HTR-8/SVneo (cell line): Measurements from ENCODE around the gene PUM1.
"Not testable (repeated sequence)": the region's sequence is repeated elsewhere in the genome, so short reads cannot be mapped to it uniquely, and the experiment has no call there.

Experiments
- DNase-seq: peaks from one replicate; pipeline ENCODE4 v3.0.0; 2011; ENCODE audit warnings: low spot score, mixed read lengths; ENCODE audit not compliant: insufficient read length
- FAIRE-seq: peaks from 2 replicates; lab custom pipeline; 2011; peaks lifted over from hg19 to GRCh38; lab: Jason Lieb, UNC

The PUM1 gene

DNA sequence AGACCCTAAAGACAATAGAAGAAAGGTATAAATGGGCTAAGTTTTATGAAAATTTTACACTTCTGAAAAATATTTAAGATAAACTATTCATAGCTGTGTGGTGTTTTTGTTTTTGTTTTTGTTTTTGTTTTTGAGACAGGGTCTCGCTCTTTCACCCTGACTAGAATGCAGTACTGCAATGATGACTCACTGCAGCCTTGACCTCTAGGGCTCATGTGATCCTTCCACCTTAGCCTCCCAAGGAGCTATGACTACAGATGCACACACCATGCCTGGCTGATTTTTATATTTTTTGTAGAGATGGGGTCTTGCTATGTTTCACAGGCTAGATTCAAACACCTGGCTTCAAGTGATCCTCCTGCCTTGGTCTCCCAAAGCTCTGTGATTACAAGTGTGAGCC lies 66.6 kb downstream of the PUM1 start:
- FAIRE-seq, result no peak
- no peak for DNase-seq

DNA sequence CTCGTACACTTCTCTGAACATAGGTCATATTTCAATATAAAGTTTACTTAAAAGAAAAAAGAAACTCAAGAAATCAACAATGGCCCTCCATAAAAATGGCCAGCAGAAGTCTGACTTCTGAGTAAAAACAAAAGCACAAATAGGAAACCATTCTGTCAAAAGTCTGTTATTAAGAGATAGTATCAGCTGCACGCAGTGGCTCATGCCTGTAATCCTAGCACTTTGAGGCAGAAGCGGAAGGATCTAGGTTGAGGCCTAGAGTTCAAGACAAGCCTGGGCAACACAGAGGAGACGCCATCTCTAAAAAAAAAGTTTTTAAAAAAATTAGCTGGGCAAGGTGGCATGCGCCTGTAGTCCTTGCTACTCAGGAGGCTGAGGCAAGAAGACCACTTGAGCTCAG lies 67.3 kb downstream of the PUM1 start:
- FAIRE-seq (no peak), DNase-seq (no peak)

DNA sequence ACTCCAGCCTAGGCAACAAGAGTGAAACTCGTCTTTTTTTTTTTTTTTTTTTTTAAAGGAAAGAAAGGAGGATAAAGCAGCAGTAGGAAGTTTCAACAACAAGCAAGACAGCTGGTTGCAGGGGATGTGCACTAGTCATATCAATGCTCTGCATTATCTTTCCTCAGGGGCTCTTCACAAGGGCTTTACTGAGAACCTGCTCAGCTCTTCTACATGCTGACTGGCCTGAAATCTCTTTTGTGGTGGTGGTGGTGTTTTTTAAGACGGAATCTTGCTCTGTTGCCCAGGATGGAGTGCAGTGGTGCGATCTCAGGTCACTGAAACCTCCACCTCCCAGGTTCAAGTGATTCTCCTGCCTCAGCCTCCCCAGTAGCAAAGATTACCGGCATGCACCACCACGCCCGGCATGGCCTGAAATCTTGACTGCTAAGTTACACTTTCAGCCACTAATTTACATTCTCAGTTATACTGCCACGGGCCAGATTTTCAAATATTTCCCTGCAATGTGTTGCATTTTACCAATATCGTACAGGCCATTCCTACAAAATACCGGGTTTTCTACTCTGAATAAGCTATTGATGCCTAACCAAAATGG lies 68.0 kb downstream of the PUM1 start:
- DNase-seq, result no peak
- no peak for FAIRE-seq

DNA sequence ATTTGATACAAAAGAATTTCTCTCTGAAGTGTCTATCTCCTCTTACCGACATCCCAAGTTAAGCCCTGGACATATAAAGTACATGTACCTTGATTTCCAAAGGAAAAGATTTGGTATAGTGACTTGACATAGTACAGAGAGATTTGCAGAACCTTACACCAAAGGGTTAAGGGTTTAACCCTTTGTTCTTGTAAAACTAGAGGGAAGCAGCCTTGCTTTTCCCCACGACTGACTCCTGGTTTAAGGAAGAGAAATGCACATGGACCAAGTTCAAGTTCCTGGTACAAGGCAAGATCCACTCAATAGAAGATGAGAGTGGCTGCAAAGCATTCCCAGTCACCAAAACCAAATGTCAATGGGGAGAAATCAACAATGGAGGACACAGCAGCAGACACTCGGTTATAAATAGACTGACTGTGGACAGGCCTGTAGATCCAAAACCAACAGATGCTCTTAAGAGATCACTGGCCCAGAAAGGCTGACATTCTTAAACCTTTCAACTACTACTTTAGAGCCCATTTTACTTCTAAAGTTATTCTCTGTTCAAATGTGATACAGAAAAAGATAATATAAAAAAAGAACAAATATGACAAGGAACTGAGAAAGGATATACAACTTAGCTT lies 69.4 kb downstream of the PUM1 start:
- FAIRE-seq, result no peak
- no peak for DNase-seq

DNA sequence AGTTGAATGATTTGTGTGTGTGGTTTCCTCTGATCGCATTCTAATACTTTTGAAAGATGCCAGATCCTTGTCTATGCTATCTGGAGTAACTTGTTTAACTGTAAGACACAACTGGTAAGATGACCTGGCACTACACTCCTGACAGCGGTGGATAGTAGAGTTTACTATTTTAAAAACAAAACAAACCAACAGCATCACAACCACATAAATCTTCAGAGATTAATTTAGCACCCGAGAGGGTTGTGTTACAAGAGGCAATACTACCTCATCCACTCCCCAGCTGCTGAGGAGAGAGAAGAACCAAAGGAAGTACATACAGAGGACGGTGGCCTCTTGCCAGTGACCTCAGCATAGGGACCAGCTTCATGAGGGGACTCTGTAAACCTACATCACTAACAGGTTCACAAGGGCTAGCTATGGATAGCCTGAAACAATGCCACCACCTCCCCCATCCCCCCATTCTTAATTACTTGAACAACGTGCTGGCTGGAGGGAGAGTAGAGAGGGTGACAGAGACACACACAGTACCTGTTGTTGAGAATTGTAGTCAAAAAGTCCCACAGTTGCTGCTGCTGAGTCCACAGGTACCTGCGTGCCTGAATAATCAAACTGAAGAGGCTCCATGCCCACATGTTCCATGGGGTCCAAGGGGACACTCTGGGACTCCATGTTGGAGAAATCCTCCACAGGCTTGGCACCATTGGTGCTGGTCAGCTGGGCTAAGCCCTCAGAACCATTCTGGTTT lies 73.5 kb downstream of the PUM1 start:
- no peak for DNase-seq

DNA sequence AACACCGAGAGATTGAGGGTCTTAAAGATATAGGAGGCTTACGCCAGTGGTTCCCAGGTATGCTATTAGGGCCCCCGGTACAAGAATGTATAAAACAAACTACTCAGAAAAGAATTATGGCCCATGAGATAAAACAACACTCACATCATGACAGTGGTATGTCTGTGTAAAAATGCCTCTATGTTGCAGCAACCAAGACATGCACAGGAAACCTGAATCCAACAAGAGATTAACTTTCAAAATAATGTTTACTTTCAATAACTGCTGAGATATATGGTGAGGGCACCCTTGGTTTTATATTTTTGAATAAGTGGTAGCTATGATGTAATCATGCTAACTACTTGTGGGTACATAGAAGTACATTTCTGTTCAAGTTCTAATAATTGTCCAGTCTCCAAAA lies 74.9 kb downstream of the PUM1 start:
- no peak for FAIRE-seq
- DNase-seq, result no peak

More for the DNA sequence above, 73.5 kb downstream of the PUM1 start:
- FAIRE-seq, result no peak

DNA sequence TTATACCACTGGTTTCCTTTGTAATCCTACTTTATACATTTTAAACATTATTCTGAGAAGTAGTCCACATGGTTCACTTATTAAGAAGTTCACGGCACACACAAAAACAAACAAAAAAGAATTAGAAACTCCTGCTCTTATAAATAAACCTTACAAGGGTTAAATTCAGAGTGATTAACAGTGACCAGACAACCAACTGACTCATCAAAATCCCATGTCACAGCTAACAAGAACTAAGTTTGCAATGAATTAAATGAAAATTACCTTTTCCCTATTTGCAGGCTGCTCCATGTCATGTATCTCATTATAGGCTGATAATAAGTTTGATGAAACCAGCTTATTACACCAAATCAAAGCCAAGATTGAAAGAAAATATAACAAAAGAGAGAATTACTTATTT lies 77.5 kb downstream of the PUM1 start:
- DNase-seq (no peak), FAIRE-seq (no peak)

DNA sequence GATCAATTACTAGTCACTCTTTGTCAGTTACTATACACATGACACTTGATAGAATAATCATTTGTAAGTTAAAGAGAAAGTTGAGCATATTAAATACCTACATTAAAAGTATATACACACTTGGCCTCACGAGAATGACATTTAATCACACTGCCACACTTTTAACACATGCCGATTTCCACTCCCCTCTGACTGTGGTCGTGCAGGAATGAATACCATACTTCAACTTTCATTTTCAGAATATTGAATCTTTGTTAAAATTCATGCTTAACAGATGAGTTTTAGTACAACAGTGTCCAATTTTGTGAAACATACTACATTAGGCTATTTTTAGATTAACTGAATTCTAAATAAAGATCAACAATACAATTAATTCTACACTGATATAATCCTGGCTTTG lies 78.8 kb downstream of the PUM1 start:
- DNase-seq (no peak), FAIRE-seq (no peak)

DNA sequence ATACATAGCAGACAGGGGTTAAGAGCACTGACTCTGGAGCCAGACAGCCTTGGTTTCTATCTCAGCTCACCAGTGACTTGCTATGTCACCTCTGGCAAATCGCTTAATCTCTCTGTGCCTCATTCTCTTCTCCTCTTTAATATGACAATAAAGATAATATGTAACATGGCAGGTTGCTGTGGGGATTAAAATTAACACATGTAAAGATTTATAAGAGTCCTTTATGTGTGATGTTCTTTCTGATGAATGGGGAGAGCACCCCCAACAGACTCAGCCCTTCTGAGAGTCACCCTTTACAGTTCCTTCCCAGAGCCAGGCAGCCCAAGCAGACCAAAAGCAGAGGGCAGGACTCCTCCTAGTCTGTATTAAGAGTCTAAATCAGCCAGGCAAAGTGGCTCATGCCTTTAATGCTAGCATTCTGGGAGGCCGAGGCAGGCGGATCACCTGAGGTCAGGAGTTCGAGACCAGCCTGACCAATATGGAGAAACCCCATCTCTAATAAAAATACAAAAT lies 80.5 kb downstream of the PUM1 start:
- no peak for DNase-seq
- FAIRE-seq, result no peak

DNA sequence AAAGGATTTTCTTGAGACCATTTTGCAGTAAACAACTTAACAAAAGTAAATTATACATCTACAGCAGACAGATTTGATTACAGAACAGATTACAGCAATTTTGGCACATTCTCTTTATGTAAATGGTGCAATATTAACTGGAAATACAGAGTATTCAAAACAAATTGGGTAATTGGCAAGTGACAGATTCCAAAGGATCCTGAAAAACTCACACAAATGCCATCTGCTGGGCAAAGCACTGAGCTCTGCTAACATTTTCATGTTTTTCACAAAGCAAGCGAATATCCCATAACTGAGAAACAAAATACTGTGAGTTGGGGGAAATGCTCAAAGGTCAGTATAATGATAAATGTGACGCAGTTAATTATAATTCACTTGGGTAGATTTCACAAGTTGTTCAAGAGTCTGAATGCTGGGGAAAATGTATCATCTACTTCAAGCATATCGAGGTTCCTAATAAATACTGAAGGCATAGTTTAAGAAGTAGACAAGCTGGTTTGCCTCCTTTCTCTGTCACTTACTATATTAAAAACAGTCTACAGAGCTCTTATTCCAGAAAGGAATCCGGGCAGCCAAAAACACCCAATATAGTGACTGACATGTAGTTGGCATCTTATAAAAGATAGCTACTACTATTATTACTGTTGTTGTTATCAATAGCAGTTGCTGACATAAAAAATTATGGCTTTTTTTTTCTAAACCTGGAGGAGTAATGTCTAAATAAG lies 81.2 kb downstream of the PUM1 start:
- DNase-seq, result no peak
- FAIRE-seq, result no peak

DNA sequence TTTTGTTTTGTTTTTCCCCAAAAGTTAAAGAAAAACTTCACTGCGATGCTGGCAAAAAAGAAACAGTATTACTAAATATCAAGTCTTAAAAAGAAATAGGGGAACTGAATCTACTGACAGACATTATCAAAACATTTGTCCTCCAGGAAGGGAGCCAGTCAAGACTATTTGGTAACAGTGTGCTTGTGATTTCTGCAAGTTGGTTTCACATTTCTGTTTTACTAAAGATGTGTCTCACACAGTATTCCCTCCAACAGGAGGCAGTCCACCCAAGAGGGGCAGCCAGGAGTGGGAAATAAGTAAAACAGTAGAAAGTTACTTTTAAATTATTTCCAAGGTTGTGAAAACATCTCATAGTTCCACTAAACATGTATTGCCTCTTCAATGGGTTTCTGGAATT lies 82.6 kb downstream of the PUM1 start:
- FAIRE-seq, result no peak

DNA sequence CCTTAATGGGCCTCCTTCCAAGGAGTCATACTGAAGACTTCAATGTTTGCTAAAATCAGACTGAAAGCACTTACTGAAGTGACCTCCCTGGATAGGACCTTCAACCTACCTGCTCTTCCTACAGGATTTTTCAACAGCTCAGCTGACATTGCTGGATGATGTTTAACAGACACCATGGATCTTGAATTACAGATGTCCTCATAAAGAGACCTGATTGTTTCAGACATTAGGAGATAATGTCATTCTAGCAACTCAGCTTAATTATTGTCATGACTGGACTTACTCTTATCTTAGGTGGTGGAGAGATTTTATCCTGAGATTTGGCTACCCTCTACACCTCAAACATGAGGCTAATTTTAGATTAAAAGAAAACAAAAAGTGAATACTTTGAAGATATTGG lies 83.1 kb downstream of the PUM1 start:
- FAIRE-seq, result no peak
- DNase-seq, result no peak

More for the DNA sequence above, 82.6 kb downstream of the PUM1 start:
- DNase-seq, result no peak

DNA sequence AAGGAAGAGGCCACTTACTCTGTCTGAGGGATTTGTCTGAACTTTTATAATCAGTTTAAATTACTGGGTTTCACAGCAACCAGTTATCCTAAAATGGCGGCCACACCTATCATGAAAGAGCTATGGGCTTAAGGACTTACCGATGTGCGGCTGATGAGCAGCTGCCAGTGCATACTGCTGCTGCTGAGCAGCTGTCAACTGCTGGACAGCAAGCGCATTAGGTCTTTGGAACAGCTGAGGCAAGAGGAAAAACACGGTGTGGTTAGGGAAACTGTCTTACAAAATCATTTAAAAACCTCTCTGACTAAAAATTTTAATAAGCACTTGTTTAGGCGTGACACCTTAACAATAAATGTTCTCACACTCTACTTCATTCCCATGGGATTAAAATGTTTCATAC lies 84.3 kb downstream of the PUM1 start:
- DNase-seq (no peak), FAIRE-seq (no peak)

DNA sequence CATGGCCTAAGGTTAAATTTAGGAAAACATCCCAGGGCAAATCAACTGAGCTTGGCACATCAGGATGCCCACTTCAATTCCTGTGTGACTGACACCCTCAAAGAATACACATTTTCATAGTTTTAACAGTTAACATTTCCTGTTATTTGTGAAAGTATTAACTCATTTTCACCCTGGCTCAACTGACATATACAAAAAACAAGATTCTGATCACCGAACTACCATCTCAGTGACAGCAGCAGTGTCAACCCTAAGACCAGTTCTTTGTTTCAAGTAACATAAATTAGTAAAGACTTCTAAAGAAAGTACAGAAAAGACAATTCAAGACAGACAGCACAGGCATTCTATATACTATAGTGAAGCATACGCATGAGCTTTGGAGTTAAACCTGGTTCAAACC lies 88.0 kb downstream of the PUM1 start:
- DNase-seq (no peak), FAIRE-seq (no peak)

DNA sequence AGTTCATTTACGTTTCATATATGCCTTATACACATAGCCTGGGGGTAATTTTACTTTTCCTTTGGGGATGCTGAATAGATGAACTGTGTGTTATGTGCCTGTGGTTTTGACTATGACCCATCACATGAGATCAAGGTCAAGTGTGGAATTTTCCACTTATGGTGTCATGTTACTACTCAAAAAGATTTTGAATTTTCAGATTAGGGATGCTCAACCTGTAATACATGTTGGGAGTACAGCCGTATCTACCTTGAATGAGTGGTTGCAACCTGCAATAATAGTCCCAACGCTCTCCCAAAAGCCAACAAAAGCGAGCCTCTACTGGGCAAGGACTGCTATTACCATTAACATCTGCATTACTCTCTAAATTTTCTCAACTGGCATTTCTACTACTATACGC lies 88.4 kb downstream of the PUM1 start:
- DNase-seq (no peak), FAIRE-seq (no peak)

DNA sequence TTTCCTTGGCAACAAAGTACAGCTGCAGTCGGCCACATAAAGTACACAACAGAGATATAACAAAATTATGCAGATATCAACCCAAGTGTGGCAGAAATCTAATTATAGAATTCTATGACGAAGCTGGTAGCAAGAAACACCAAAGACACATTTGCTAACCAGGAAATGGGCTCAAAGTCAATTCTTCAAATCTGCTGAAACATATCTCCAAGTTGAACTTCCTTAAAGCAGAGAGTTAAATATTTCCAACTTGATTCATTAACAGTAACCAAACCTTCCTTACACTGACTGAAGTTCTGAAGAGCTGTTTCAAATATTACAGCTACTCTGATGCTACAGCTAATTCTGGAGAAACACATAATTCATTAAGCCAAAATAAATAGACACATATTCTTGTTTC lies 89.4 kb downstream of the PUM1 start:
- DNase-seq, result no peak
- FAIRE-seq, result no peak

DNA sequence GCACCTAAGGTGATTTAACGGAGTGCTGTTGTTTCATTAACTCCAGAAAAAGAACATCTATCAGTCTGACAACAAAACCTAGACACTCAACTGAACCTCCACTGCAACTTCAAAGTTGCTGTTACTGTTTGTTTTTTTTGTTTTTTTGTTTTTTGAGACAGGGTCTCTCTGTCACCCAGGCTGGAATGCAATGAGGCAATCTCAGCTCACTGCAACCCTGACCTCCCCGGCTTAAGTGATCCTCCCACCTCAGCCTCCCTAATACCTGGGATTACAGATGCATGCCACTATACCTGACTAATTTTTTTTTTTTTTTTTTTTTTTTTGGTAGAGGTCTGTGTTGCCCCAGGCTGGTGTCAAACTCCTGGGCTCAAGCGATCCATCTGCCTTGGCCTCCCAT lies 90.3 kb downstream of the PUM1 start:
- no peak for FAIRE-seq
- DNase-seq, result no peak

DNA sequence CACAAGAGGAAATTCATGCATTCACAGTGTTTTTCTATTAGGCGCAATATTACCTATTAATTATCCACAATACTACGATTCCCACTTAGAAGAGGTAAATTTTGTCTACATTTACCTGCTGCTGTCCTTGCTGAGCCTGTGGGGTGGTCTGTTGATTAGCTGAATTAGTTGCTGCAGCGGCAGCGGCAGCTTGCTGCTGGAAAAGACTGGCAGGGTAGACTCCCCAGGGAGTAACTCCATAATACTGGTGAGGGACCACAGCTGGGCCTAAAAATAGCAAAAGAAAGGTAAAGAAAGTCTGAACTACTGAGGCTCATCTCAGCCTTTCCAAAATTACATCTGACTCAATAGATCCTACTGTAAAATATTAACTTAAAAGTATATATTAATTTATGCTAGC lies 91.0 kb downstream of the PUM1 start:
- DNase-seq, result no peak
- no peak for FAIRE-seq

DNA sequence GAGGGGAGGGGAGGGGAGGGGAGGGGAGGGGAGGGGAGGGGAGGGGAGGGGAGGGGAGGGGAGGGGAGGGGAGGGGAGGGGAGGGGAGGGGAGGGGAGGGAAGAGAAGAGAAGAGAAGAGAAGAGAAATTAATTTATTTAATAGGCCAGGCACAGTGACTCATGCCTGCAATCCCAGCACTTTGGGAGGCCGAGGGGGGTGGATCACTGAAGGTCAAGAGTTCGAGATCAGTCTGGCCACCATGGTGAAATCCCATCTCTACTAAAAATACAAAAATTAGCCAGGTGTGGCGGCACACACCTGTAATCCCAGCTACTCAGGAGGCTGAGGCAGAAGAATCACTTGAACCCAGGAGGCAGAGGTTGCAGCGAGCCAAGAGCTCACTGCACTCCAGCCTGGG lies 93.2 kb downstream of the PUM1 start:
- DNase-seq, FAIRE-seq: not testable (repeated sequence)

DNA sequence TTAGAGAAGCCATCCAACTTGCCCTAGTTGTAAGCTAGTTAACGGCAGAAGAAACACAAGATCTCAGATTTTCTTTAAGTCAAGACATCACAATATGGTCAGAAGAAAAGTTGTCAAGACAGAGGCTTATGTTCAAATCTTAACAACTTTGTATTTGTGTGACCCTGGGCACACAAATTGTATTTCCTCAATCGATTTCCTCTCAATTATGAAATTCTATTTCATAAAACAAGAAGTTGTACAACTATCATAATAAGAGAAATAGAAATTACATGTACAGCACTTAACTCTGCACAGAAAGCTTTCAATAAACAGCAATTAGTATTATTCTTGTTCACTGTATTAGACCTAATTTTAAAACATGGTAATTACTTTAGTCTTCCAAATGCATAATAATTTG lies 94.0 kb downstream of the PUM1 start:
- DNase-seq, result no peak
- FAIRE-seq, result no peak

DNA sequence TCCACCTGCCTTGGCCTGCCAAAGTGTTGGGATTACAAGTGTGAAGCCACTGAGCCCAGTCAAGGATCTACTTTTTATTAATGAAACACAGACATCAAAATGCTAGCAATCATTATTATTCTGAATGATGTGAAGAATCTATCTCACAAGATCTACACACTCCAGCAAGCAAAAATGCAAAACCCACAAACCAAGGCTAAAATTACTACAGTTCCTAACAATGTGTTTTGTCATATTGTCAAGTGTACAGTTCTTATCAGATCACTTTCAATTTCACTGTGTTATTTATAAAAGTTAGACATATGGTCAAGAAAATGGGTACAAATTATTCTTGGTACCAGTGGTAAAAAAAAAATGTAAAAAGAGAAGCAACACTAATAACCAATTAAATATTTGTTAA lies 95.6 kb downstream of the PUM1 start:
- no peak for DNase-seq
- no peak for FAIRE-seq
